CD1c-positive myeloid dendritic cell (primary cell): ENCODE data around the gene BACH2.
"Not testable (repeated sequence)": the region's sequence is repeated elsewhere in the genome, so short reads cannot be mapped to it uniquely, and the experiment has no call there.

Experiments used
- DNase-seq: peaks from one replicate; pipeline ENCODE4 v3.0.0-alpha.2; 2016; ENCODE audit errors: extremely low spot score

The BACH2 gene

DNA sequence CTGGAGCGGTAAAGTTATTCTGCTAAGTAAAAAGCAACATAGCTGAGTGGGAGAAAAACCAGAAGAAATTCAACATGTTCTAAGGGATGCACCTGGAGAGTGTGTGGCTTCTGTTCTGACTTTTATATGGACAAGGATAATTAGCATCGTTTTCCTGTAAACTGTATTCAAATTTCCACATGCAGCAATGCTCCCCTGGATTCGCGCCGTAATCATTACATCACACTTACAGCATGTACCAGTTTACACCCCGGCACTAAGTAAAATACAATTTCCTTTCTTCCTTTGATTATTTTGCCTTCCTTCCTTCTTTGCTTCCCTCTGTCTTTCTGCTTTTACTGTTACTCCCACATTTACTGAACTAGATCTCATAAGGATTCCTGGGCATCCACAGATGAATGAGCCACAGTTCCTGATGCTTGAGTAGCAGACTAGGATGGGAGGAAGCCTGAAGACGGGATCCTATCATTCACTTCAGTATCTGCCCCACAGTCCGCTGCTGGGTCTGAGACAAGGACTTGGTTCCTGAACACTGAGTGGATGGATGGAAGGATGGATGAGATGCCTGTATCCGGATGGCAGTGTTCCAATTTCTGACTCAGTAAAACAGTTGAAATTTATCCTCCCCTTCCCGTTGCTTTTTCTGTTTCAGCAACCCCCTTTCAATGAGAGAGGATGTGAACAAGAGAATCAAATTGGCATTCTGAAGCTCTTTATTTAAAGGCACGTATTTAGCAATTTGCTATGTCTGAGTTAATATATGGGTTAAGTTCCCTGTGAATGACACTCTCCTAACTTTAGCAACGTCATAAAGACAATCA, 227.7 kb downstream of the BACH2 start:
- no peak for DNase-seq

DNA sequence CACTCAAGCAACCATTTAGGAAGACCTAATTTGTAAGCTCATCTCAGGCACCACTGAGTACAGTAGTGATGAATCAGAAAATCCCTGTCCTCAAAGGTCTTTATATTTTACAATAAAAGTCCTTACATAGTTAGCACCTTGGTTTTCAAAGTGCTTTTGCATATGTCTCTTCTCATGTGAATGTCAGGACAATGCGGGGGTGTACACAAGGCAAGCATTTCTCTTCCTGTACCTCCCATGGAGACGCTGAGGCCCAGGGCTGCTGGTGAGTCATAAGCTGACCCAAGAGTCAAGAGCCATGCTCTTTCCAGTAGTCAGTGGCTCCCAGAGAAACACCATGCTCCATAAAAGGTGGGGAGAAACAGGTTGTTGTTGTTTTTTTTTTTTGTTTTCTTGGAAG, 228.4 kb downstream of the BACH2 start:
- DNase-seq: peak; percentile 10

DNA sequence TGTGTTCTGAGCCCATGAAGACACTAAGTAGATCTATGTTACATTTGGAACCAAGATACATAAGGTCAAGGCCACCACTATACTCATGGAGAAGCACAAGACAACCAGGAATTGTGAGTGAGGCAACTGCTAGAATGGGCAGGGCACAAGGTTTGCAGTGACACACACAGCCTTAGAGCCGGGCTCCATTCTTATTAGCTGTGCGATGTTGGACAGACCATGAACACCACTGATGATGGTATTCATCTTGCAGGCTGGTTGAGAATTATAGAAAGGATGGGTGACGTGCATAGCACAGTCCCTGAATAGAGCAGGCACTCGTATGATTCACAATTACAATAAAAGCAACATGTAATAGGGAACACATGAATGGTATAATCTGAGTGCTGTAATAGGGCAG, 229.9 kb downstream of the BACH2 start:
- DNase-seq: no peak

DNA sequence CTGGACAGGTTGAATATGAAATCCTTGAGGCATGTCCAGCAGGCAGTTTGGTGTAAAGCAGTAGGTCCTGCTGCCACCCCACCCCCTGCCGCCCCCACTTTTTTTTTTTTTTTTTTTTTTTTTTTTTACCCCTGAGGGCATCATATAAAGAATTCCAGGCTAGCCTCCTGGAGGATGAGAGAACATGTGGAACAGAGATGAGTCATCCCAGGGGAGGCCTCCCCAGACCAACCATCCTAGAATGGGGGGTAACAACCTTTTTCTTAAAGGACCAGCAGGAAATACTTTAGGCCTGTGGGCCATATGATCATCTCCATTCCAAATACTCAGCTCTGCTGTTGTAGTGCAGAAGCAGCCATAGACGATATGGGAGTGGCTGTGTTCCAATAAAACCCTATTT, 231.5 kb downstream of the BACH2 start:
- no peak for DNase-seq

DNA sequence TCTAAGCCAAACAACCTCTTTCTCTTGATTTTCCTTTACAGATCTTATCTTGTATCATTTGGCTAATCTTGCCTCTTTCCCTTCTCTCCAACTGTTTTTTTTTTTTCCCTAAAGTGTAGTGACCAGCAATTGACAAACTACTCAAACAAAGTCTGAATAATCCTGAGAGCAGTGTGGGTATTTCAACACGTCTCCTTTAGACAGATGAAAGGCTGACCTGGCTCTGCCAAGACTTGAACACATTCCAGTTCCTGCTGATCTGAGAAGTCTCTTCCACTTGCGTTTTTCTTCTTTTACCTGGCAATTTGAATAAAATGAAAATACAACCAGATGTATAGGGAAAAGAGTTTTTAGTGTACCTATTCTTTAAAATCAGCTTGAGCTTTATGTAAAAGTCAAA, 234.0 kb downstream of the BACH2 start:
- no peak for DNase-seq

DNA sequence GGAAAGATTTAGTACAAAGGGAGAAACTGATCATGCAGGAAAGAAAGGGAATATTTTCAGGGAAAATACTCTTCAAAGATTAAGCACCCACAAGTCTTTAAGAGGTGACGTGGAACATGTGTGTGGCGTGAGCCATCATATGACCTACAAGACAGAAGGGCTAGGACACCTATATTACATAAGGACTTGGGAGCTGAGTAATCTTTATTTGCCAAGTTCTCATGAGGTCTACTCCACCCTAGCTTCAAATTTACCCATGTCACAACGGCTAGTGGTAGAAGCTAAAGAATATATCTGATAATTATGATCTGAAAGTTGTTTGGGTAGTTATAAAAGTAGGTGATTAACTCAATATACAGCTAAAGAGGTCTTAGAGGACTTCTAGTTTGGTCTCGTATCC, 234.6 kb downstream of the BACH2 start:
- DNase-seq: no peak

DNA sequence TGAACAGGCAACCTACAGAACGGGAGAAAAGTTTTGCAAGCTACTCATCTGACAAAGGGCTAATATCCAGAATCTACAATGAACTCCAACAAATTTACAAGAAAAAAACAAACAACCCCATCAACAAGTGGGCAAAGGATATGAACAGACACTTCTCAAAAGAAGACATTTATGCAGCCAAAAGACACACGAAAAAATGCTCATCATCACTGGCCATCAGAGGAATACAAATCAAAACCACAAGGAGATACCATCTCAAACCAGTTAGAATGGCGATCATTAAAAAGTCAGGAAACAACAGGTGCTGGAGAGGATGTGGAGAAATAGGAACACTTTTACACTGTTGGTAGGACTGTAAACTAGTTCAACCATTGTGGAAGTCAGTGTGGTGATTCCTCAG, 237.5 kb downstream of the BACH2 start:
- DNase-seq: not testable (repeated sequence)

DNA sequence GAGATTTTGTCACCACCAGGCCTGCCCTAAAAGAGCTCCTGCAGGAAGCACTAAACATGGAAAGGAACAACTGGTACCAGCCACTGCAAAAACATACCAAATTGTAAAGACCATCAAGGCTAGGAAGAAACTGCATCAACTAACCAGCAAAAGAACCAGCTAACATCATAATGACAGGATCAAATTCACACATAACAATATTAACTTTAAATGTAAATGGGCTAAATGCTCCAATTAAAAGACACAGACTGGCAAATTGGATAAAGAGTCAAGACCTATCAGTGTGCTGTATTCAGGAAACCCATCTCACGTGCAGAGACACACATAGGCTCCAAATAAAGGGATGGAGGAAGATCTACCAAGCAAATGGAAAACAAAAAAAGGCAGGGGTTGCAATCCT, 240.7 kb downstream of the BACH2 start:
- DNase-seq: not testable (repeated sequence)

DNA sequence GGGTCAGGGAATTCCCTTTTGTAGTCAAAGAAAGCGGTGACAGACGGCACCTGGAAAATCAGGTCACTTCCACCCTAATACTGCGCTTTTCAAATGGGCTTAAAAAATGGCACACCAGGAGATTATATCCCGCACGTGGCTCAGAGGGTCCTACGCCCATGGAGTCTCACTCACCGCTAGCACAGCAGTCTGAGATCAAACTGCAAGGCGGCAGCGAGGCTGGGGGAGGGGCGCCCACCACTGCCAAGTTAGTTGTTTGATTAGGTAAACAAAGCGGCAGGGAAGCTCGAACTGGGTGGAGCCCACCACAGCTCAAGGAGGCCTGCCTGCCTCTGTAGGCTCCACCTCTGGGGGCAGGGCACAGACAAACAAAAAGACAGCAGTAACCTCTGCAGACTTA, 242.4 kb downstream of the BACH2 start:
- not testable (repeated sequence) for DNase-seq

DNA sequence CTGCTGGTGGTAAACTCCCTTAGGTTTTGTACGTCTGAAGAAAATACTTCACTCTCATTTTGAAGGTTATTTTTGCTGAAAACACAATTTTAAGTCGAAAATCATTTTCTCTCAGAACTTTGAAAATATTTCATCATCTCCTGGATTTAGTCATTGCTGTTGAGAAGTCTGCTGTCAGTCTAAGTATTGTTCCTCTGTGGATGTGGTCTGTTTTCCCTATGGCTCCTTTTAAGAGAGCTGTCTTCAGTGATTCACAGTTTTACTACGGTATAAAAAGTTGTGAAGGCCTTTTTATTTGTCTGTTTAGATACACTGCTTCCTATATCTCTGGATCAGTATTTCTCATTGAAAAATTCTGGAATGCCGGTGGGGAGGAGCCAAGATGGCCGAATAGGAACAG, 243.0 kb downstream of the BACH2 start:
- no peak for DNase-seq

DNA sequence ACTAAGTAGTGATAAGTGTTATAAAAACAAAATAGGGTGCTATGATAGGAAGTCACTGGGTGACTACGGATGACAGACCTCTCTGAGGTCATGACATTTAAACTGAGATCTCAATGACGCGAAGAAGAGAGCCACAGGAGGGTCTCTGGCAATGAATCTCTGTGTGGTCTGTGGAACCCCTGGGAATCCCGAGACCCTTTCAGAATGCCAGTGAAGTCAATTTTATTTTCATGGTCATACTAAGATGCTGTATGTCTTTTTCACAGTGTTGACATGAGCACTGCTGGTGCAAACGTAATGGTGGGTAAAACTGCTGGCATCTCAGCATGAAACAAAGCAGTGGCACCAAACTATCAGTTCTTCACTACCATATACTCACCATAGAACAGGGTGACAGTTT, 247.3 kb downstream of the BACH2 start:
- DNase-seq: no peak

DNA sequence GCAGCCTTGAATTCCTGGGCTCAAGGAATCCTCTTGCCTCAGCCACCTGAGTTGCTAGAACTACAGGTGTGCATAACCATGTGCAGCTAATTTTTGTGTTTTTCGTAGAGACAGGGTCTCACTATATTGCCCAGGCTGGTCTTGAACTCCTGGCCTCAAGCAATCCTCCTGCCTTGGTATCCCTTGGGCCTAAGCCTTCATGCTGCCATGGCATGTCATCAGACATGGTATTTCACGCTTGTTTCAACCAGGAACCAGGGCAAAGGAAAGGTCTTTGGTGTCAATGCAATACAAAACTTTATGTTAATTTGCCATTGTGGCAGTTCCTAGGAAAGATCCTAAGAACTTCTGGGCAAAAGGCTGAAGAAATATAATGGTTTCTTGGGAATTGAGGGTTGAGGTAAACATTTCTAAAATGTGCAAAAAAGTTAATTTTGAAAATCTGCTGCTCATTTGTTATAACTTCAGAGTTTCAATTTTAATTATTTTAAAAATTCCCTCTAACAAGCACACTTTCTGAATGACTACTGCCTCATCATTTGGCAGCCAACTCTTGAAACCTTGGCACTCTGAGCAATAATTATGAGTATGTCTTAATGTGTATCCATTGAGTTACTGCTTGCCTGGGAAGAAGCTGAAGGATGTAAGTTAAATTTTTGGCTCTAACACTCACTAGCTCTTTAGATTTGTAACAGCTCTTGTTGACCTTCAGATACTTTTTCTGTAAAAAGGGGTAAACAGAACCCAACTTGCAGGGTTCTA, 248.3 kb downstream of the BACH2 start:
- no peak for DNase-seq

DNA sequence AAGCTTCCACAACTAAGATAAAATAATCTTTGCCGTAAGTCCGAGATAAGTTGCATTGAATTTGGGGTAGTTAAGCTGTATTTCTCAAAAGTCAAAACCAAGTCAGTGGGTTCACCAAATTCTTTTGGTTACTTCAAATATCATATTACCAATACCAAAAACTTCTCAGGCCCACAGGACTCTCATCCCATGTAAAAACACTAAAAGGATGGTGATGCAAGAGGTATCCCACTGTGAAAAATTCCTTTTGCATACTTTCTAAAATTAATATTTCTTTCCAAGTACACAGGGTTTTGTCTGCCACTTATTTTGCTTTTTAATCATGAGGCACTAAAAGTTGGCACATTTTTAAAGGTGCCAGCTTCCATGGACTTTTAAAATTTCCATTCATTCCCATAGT, 251.1 kb downstream of the BACH2 start:
- DNase-seq: no peak

DNA sequence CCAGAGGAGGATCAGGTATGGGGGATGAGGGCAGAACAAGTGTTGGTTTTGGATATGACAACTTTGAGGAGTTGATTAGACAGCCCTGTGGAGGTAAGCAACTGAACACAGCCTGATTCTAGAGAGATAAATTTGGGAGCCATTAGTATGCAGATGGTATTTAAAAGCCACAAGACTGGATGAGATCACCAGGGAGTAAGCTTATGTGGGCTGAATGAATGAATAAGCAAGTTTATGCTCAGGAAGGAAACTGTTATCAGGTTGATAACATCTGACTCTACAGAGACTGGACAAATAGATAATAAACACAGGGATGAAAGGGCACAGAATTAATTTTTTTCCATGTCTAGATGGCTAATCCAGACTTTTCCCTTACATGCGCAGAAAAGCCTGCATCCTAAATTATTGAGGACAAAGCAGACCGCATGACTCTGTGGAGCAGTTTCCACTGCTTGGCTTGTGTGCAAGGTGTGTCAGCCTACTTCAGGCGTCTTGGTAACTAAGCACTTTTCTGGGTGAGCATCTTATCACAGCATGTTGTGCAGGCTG, 251.7 kb downstream of the BACH2 start:
- no peak for DNase-seq

DNA sequence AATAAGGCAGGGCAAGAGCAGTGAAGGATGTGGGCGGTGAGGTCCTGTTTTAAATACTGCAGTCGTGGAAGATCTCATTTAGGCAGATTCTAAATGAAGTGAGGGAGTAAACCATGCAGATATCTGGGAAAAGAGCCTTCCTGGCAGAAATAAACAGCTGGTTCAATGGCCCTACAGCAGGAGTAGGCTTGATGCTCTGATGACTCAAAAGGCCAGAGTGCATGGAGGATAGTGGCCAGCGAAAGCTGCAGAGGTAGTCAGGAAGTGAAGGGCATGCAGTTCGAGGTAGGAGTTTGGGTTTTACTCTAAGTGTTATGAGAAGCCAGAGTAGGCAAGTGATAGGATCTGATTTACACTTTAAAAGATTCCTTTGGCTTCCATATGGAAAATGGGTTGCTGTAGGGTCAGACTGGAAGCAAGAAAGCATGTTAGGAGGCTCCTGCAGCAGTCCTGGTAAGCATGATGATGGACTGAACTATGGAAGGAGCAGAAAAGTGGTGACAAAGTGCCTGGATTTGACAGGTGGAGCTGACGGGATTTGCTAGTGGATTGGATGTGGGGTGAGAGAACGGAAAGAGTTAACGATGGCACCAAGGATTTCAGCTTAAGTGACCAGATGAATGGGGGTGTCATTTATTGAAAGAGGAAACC, 252.3 kb downstream of the BACH2 start:
- no peak for DNase-seq

DNA sequence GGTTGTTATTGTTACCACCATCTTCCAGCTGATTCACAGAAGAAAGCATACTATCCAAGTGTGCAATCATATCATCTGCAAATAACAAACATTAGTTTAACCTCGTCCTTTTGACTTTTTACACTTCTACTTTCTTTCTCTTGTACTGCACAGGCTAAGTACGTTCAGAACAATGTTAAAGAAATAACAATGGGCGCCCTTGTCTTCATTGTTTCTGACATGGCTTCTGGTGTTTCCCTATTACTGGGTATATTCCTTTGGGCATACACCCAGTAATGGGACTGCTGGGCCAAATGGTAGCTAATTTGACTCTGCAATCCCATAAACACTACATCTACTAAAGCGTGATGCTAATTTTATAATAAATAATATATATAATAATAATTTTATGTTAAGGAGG, 255.7 kb downstream of the BACH2 start:
- no peak for DNase-seq

DNA sequence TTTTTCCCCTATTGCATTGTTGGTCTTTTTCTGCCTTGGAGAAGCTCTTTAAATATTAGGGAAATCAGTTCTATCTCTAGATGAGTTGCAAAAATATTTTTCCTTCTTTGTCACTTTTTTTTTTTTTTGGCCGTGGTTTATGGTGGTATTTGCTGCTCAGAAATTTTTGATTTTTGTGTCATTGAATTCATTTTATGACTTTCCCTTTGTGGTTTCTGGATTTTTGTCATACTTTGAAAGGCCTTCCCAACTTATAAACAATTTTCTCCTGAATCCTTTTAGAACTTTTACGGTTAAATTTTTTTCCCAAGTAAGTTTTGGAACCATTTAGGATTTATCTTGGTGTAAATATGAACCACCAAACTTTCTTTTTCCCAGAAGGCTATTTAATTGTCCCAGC, 256.7 kb downstream of the BACH2 start:
- no peak for DNase-seq

DNA sequence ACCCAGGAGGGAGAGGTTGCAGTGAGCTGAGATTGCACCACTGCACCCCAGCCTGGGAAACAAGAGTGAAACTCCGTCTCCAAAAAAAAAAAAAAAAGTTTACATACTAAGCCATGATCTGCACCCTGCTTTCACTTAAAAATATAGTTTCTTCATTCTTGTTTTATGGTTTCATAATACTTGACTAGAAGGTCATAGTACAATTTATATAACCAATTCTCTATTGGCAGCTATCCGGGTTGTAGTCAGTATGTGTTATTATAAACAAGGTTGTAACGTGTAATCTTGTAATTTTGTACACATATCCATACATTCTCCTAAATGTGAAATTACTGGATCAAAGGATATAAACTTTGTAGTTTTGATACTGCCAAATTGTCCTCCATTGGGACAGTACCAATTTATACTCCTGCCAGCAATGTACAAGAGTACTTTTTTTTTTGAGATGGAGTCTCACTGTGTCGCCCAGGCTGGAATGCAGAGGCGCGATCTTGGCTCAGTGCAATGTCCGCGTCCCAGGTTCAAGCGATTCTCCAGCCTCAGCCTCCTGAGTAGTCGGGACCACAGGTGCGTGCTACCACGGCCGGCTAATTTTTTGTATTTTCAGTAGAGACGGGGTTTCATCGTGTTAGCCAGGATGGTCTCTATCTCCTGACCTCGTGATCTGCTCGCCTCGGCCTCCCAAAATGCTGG, 257.5 kb downstream of the BACH2 start:
- no peak for DNase-seq

DNA sequence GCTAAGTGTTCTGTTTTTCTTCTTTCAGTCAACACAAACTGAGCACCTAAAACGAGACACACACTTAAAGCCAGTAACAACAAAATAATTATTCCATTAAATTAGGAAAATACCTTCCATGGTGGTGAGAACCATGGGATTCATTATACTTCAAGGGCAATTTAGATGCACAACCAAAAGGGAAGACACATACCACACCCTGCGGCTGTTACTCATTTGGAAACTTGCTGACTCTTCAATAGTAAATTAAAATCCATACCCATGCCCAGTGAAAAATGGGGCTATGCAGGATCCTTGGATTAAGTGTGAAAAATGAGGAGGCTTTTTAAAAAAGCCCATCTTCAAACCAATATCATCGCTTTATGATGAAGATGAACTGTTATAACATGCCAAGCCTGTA, 259.7 kb downstream of the BACH2 start:
- DNase-seq: no peak

DNA sequence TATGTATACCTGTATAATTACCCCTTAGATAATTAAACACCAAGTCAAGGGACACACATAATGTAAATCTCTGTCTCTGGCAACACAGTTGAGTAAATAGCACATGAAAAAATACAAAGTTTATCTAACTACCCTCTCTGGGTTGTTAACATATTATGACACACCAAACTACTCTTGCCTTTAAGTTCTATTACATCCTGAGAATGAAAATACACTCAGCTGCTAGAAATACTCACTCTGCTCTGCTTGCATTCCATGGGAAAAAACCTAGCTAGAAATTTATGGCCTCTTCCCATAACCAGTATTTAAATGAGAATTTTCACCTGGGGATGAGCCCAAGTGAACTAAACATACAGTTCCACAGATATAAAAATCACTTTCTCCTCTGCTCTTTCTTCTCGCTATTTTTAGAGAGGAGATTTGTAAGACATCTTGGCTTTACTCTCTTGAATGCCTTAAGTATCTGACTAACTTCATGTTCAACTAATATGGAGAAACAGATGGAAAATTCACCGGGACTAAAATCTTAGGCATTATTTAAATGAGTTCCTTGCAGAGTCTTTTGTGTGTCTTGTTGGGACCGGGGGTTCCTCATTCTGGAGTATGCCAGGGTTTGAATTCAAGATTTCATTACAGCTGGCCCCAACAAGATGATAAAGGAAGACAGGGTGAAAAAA, 261.5 kb downstream of the BACH2 start:
- no peak for DNase-seq

DNA sequence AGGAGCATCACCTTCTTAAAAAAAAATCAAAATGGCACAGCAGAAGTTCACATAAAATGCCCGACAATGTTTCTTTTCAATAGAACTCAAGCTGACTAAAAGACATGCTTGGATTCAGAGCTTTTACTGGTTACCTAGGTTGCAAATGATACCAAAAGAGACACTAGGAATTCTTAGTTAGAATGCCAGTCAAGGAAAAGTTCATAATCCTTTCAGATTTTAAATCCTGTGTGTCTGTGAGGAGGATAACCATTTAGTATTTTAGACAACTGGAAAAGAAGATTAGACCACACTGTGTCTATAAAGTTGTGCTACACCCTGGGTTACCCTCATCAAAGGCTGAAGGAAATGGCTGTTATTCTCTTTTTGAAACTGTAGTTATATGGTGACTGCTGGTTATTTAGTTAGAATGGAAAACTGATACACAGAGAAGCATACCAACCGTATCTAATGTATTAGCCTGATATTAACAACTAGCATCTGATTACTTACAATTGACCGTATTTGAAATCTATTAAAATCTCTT, 262.8 kb downstream of the BACH2 start:
- no peak for DNase-seq
